HG03442 (cell line): ENCODE results near the gene GNPAT.
A peak's percentile ranks its signal among the peaks of the same experiment; 100 is the strongest.

Experiments used
- ATAC-seq: cut with Tn5 transposase; IDR thresholded peaks from one replicate; pipeline ENCODE4 v1.9.1; 2021; ENCODE audit warnings: mild to moderate bottlenecking, moderate library complexity; ENCODE audit not compliant: unreplicated experiment

The GNPAT gene

DNA sequence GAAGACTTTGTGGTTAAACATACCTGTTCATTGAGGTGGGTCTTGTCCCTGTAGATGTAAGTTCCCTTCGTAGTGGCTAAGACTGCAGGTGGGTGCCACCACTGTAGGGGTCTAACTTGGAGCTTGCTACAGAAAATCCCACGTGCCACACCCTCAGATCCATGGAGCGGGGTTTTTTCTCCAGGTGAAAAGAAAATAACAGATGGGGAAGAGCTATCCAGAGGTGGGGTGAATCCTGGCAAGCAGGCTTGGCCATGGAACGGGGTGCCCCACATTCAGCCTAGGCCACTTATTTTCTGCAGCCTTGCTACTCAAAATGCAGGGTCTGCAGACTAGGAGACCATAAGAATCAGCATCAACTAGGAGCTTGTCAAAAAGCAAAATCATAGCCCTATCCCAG, 72.6 kb downstream of the GNPAT start:
- no peak for ATAC-seq

DNA sequence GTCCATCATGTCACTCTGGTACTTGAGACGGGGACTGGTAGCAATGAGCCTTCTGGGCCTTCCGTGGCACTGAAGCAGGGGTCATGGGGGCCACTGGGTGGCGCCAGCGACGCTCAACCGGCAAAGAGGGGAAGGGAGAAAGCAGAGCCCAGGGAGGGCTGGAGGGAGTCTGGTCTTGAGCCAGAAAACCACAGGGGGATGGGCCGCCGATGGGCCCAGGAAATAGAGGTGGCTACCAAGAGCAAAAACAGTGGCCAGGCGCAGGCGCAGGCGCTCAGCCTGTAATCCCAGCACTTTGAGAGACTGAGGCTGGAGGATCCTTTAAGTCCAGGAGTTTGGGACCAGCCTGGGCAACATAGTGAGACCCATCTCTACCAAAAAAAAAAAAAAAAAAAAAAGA, 74.9 kb downstream of the GNPAT start:
- peak; percentile 89 for ATAC-seq

DNA sequence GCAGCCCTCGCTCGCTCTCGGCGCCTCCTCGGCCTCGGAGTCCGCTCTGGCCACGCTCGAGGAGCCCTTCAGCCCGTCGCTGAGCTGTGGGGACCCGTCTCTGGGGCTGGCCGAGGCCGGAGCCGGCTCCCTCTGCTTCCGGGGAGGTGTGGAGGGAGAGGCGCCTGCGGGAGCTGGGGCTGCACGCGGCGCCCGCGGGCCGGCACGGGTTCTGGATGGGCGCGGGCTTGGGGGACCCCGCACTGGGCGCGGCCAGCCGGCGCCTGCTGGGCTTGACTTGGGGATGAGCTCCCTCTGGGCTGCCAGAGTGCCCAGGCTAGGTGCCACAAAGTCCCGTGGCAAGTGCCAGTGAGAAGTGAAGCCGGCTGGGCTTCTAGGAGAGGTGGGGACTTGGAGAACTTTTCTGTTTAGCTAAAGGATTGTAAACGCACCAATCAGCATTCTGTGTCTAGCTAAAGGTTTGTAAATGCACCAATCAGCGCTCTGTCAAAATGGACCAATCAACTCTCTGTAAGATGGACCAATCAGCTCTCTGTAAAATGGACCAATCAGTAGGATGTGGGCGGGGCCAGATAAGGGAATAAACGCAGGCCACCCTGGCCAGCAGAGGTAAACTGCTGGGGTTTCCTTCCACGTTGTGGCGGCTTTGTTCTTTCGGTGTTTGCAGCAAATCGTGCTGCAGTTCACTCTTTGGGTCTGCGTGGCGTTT, 76.4 kb downstream of the GNPAT start:
- ATAC-seq, result no peak

DNA sequence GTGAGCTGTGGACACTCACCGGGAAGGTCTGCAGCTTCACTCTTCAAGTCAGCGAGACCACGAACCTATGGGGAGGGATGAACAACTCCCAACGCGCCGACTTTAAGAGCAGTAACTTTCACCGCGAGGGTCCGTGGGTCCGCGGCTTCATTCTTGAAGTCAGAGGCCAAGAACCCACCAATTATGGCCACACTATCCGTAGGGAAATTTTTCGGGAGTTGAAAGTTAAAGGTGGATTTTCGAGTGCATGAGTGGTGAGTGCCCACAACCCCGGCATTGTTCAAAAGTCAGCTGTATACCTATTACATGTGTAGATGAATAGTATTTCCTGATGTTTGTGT, 77.0 kb downstream of the GNPAT start:
- ATAC-seq, result no peak

DNA sequence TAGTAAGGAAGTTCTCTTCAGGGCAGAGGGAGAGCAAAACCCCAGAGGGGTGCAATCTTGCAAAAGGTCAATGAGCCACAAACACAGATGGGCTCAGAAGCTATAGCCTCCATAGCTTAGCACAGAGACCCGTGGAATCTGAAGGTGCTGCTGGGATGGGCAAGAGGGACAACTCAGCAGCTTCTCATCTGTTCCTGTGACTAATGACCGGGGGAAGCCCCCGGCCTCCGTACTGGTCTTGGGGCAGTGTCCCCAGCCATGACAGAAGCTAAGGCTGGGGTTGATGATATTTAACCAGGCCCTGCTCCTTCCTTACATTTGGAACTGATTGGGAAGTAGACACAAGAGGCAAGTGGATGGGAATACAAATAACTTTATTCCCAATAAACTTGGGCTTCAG, 77.6 kb downstream of the GNPAT start:
- ATAC-seq, result no peak

DNA sequence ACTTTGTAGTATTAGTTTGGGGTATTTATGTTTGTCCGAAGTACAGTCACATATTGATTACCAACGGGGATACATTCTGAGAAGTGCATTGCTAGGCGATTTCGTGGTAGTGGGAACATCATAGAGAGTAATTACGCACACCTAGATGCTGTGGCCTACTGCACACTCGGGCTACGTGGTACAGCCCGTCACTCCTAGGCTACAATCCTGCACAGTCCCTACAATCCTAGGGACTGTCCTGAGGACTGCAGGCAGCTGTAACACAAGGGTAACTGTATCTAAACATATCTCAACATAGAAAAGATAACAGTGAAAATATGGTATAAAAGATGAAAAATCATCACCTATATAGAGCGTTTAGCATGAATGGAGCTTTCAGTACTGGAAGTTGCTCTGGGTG, 78.1 kb downstream of the GNPAT start:
- ATAC-seq, result no peak

DNA sequence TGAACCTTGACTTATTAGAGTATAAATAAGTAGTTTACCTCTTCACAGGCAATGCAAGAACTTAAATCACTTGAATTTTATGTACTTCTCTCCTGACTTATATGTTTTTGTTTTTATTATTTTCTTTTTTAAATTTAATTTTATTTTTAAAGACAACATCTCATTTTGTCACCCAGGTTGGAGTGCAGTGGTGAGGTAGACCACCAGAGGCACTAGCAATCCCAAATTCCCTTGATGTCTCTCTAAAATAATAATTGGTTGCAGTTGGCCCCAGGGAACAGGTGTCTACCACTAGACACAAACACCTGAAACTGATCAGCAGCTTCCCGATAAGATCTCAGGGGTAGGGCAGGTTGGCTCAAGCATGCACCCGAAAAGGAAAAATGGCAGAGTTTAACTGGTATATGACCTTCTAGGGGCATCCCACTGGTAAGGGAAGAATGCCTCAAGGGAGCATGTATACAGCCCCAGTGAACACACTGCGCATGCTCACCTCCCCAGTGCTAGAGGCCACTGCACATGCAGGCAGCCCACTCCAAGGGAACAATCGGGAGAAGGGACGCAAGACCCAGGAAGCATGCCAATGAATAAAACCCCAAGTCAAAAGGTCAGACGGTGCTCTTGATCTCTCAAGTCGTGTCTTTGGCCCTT, 82.0 kb downstream of the GNPAT start:
- ATAC-seq, result no peak

DNA sequence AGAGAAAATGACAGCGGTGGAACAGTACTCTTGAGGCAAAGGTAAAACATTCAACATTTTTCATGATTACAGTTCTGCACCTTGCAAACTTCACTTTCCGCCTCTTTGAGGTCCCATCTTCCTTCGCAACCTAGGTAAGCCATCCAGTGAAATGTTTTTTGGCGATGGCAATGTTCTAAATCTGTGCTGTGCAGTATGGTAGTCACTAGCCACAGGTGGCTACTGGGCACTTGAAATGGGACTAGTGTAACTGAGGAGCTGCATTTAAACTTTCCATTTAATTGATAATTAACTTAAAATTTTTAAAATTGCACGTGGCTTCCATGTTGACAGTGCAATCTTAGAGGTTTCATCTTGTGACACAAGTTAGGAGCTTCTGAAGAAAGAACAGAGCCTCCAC, 83.6 kb downstream of the GNPAT start:
- ATAC-seq, result no peak

DNA sequence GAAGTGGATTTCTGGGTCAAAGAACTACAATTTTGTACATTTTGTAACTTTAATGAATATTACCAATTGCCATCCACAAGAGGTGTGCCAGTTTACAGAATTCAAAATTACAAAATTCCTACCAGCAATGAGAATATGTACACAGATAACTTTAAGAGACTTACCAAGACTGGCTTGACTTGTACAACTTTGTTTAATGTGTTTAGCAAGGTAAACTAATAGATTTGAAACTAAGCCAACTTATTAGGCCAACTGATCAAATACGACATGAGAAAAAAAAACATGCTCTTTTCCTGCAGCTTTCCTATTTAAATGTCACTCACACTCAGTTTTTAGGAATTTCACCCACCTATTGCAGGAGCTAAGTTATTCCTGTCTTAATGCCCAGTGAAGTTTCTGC, 85.2 kb downstream of the GNPAT start:
- no peak for ATAC-seq
